Neutrophil (primary cell): ENCODE data around the gene BPIFB3.

Experiments
- H3K27ac ChIP-seq: fragments of 200-600 bp; sonication (generic); 2 replicates; pipeline ENCODE4 v1.5.1; 2016; ENCODE audit warnings: mild to moderate bottlenecking, moderate library complexity
- H3K27me3 ChIP-seq: fragments of 200-600 bp; sonication (generic); 2 replicates; pipeline ENCODE4 v1.6.0; 2016; ENCODE audit warnings: mild to moderate bottlenecking
- H3K36me3 ChIP-seq: fragments of 200-600 bp; sonication (generic); 2 replicates; pipeline ENCODE4 v1.5.1; 2017
- H3K4me1 ChIP-seq, 2 experiments: fragments of 200-600 bp in 1 of 2; sonication (generic) in 1 of 2; 1 replicate in 1 of 2; 2 replicates in 1 of 2; pipeline versions ENCODE4 v1.5.1 to v1.6.1; 2013 to 2016; ENCODE audit warnings: low read depth in 1 of 2, low read length in 1 of 2, mild to moderate bottlenecking in 1 of 2, moderate library complexity in 1 of 2; ENCODE audit not compliant: control insufficient read depth in 1 of 2, insufficient read depth in 1 of 2
- H3K4me3 ChIP-seq, 2 experiments: fragments of 200-600 bp in 1 of 2; sonication (generic) in 1 of 2; 1 replicate in 1 of 2; 2 replicates in 1 of 2; pipeline ENCODE4 v1.5.1; 2013 to 2016; ENCODE audit warnings: low read depth in 1 of 2, low read length in 1 of 2, mild to moderate bottlenecking in 1 of 2, moderate library complexity in 1 of 2
- H3K9me3 ChIP-seq: fragments of 200-600 bp; sonication (generic); 2 replicates; pipeline ENCODE4 v1.5.1; 2016
- CTCF ChIP-seq: fragments of 200-600 bp; sonication (generic); IDR thresholded peaks from 2 replicates; pipeline ENCODE4 v1.5.1; 2016; ENCODE audit warnings: antibody characterized with exemption

Gene BPIFB3

GRCh38 chr20:33051333-33051732 lies 2.4 kb upstream of the BPIFB3 start:
- Histone ChIP-seq H3K36me3 (no peaks in the 10 kb centered on the region), H3K4me1 (no peaks in the 10 kb centered on the region), H3K9me3 (no peaks in the 10 kb centered on the region), H3K27me3 (no peaks in the 10 kb centered on the region), H3K4me3 (no peak overlapping the region), H3K27ac (no peak overlapping the region)
- no peak for TF ChIP-seq CTCF

GRCh38 chr20:33054381-33054780 lies 678 bp downstream of the BPIFB3 start:
- Histone ChIP-seq H3K27me3 (no peaks in the 10 kb centered on the region), H3K9me3 (no peaks in the 10 kb centered on the region), H3K4me1 (no peaks in the 10 kb centered on the region), H3K4me3 (no peak overlapping the region), H3K27ac (no peak overlapping the region), H3K36me3 (no peaks in the 10 kb centered on the region)
- no peak for TF ChIP-seq CTCF

- no peaks in the 10 kb centered on the region for H3K9me3 ChIP-seq
- H3K27me3 ChIP-seq: no peaks in the 10 kb centered on the region
- no peak overlapping the region for H3K27ac ChIP-seq
- no peak overlapping the region for H3K4me3 ChIP-seq
- H3K4me1 ChIP-seq: no peaks in the 10 kb centered on the region
- no peak for TF ChIP-seq CTCF
- no peaks in the 10 kb centered on the region for H3K36me3 ChIP-seq
Observed at GRCh38 chr20:33054791-33055190, 1.1 kb downstream of the BPIFB3 start.

- no peak for TF ChIP-seq CTCF
- no peak overlapping the region for H3K4me3 ChIP-seq
- H3K4me1 ChIP-seq: no peaks in the 10 kb centered on the region
- no peaks in the 10 kb centered on the region for H3K36me3 ChIP-seq
- no peak overlapping the region for H3K27ac ChIP-seq
- peaks cover 4% of the 10 kb centered on the region for H3K27me3 ChIP-seq
- no peaks in the 10 kb centered on the region for H3K9me3 ChIP-seq
Observed at GRCh38 chr20:33059136-33059535, 5.4 kb downstream of the BPIFB3 start.

- no peaks in the 10 kb centered on the region for H3K9me3 ChIP-seq
- H3K27ac ChIP-seq: no peak overlapping the region
- no peak overlapping the region for H3K4me3 ChIP-seq
- TF ChIP-seq CTCF: no peak
- H3K27me3 ChIP-seq: peaks cover 4% of the 10 kb centered on the region
- no peaks in the 10 kb centered on the region for H3K36me3 ChIP-seq
- H3K4me1 ChIP-seq: no peaks in the 10 kb centered on the region
Observed at GRCh38 chr20:33059741-33060390, 6.2 kb downstream of the BPIFB3 start.

GRCh38 chr20:33061658-33062028 lies 7.9 kb downstream of the BPIFB3 start:
- no peaks in the 10 kb centered on the region for H3K4me1 ChIP-seq
- TF ChIP-seq CTCF: no peak

More at GRCh38 chr20:33061658-33062028, 7.9 kb downstream of the BPIFB3 start:
- no peak overlapping the region for H3K4me3 ChIP-seq
- H3K27me3 ChIP-seq: peaks cover 4% of the 10 kb centered on the region
- H3K9me3 ChIP-seq: no peaks in the 10 kb centered on the region
- no peak overlapping the region for H3K27ac ChIP-seq
- H3K36me3 ChIP-seq: no peaks in the 10 kb centered on the region
